ENCODE results near the gene ANKRD60. TPM values are rescaled to one million over a fixed set of nuclear protein-coding genes. Genes with fewer than 3 reads are reported as not detected.

Gene ANKRD60
- total and polyA plus RNA-seq, 8 donors: not detected

DNA sequence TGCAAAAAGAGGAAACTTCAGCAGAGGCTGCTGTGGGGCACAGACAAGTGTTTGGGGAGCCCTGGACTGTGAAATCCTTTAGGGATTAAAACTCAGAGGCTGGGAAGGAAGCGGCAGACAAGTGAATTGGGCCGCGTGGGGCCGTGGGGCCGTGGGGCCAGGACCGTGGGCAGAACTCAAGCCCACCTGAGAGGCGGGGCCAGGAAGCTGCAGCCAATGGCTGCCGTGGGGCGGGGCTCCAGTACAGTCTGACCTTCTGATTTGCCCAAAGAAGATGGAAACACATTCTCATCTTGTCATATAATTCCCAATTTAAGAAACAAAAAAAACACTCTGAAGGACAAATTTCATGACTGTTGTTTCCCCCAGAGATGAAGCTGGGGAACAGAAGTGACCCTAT lies 55.4 kb downstream of the ANKRD60 start:
- TF ChIP-seq, protein P1, sequence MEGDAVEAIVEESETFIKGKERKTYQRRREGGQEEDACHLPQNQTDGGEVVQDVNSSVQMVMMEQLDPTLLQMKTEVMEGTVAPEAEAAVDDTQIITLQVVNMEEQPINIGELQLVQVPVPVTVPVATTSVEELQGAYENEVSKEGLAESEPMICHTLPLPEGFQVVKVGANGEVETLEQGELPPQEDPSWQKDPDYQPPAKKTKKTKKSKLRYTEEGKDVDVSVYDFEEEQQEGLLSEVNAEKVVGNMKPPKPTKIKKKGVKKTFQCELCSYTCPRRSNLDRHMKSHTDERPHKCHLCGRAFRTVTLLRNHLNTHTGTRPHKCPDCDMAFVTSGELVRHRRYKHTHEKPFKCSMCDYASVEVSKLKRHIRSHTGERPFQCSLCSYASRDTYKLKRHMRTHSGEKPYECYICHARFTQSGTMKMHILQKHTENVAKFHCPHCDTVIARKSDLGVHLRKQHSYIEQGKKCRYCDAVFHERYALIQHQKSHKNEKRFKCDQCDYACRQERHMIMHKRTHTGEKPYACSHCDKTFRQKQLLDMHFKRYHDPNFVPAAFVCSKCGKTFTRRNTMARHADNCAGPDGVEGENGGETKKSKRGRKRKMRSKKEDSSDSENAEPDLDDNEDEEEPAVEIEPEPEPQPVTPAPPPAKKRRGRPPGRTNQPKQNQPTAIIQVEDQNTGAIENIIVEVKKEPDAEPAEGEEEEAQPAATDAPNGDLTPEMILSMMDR (IDR thresholded peaks at IDR 0.05): no peak
- TF ChIP-seq POLR2A (IDR thresholded peaks at IDR 0.05) (no peak), EP300 (IDR thresholded peaks at IDR 0.05) (no peak), POLR2AphosphoS5 (IDR thresholded peaks at IDR 0.05) (no peak)
- no peak overlapping the region for H3K27ac ChIP-seq
- peaks cover 0 to 12% (median 3%) of the 10 kb centered on the region in 4 donors for H3K4me1 ChIP-seq
- no peaks in the 10 kb centered on the region for H3K9me3 ChIP-seq
- 83 to 90% (median 85%) methylated on average over 9 of the region's 9 CpGs for WGBS, 5 donors
- H3K4me3 ChIP-seq: no peak overlapping the region
- H3K36me3 ChIP-seq: no peaks in the 10 kb centered on the region
- H3K27me3 ChIP-seq: no peaks in the 10 kb centered on the region
- intact Hi-C loops (cut with DNase I; ENCODE audit: low total_unique reads): no loop called here
- DNase-seq: no peak

DNA sequence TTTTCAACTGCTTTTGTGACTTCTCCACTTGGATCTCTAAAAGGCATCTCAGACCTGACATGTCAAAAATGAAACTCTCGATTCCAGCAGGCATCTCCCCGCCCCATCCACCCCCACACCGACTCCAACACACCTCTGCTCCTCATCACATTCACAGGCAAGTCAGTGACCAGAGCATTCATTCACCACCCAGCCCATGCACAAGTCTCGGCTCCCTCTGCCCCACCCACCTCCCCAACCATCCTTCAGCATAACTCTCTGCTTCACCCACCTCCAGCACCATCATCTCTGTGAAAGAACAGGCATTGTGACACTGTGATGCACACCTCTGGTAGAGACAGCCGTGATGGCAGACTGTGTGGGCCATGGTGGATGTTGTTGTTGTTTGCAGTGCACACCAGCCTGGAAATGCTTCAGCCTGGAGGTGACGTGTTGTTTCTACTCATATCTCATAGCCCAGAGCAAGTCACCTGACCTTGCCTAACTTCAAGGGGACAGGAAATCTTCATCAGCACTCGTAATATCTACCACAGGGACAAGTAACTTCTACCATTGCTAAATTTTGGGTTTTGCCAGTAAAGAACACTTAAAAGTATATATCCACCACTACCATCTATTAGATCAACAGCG lies 56.5 kb downstream of the ANKRD60 start:
- no peaks in the 10 kb centered on the region for H3K27me3 ChIP-seq
- no peak for DNase-seq
- no peak for TF ChIP-seq POLR2A (IDR thresholded peaks at IDR 0.05)
- no peak for TF ChIP-seq POLR2AphosphoS5 (IDR thresholded peaks at IDR 0.05)
- no peak for TF ChIP-seq EP300 (IDR thresholded peaks at IDR 0.05)
- TF ChIP-seq, protein P1 (IDR thresholded peaks at IDR 0.05): no peak
- H3K36me3 ChIP-seq: no peaks in the 10 kb centered on the region
- intact Hi-C loops (cut with DNase I; ENCODE audit: low total_unique reads): no loop called here
- H3K9me3 ChIP-seq: no peaks in the 10 kb centered on the region
- 71 to 82% (median 76%) methylated on average over 8 of the region's 8 CpGs for WGBS, 5 donors
- peaks cover 0 to 12% (median 3%) of the 10 kb centered on the region in 4 donors for H3K4me1 ChIP-seq
- H3K27ac ChIP-seq: no peak overlapping the region
- H3K4me3 ChIP-seq: no peak overlapping the region

DNA sequence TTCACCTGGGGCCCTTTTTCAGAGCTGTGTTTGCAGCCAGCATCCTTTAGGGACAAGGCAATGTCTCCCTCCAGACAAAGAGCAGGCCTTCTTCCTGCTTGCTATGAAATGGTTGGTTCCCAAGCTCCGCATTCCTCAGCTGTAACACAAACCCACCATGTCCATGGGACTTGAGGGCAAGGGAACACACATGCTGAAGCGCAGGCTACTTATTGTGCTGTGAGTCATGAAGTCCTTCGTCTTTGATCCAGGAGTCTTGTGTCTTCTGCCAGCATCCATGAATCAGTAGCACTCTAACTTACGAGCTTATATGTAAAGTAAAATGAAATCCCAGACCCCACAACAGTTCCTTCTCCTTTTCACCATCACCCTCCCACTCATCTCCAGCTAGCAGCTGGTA lies 59.0 kb downstream of the ANKRD60 start:
- 78 to 91% (median 86%) methylated on average over 4 of the region's 4 CpGs for WGBS, 5 donors
- DNase-seq: no peak
- TF ChIP-seq POLR2A (IDR thresholded peaks at IDR 0.05): no peak
- TF ChIP-seq POLR2AphosphoS5 (IDR thresholded peaks at IDR 0.05): no peak
- TF ChIP-seq, protein P1 (IDR thresholded peaks at IDR 0.05): no peak
- TF ChIP-seq EP300 (IDR thresholded peaks at IDR 0.05): no peak

DNA sequence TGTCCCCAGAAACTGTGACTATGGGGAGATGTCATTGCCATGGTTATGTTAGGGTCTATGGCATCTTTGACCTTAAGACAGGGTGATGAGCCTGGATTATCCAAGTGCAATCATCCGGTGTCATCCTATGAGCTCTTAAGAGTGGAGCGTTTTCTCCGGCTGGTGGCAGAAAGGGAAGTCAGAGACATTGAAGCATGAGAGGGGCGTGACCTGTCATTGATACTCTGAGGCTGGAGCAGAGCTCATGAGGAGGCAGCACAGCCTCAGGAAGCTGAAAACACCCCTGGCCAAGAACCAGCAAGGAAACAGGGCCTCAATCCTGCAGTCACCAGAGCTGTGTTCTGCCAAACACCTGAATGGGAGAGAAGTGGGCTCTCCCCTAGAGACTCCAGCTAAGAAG lies 59.6 kb downstream of the ANKRD60 start:
- H3K36me3 ChIP-seq: no peaks in the 10 kb centered on the region
- whole genome bisulfite sequencing, 5 donors: 74 to 92% (median 79%) methylated on average over 4 of the region's 4 CpGs
- H3K9me3 ChIP-seq: no peaks in the 10 kb centered on the region
- intact Hi-C loops (cut with DNase I; ENCODE audit: low total_unique reads): no loop called here
- no peak overlapping the region for H3K27ac ChIP-seq
- TF ChIP-seq POLR2A (IDR thresholded peaks at IDR 0.05) (no peak), EP300 (IDR thresholded peaks at IDR 0.05) (no peak), POLR2AphosphoS5 (IDR thresholded peaks at IDR 0.05) (no peak)
- TF ChIP-seq, protein P1 (IDR thresholded peaks at IDR 0.05): no peak
- no peaks in the 10 kb centered on the region for H3K27me3 ChIP-seq
- no peak for DNase-seq
- H3K4me1 ChIP-seq: no peaks in the 10 kb centered on the region
- no peak overlapping the region for H3K4me3 ChIP-seq

More for the DNA sequence above, 59.0 kb downstream of the ANKRD60 start:
- H3K4me1 ChIP-seq: no peaks in the 10 kb centered on the region
- H3K36me3 ChIP-seq: no peaks in the 10 kb centered on the region
- no peak overlapping the region for H3K4me3 ChIP-seq
- intact Hi-C loops (cut with DNase I; ENCODE audit: low total_unique reads): no loop called here
- H3K27ac ChIP-seq: no peak overlapping the region
- H3K9me3 ChIP-seq: no peaks in the 10 kb centered on the region
- H3K27me3 ChIP-seq: no peaks in the 10 kb centered on the region
